ENCODE data around the gene S100A11. TPM values are rescaled to one million over a fixed set of nuclear protein-coding genes. Genes with fewer than 3 reads are reported as not detected.

Gene S100A11
- total RNA-seq, 4 donors from 2014 or later = 394 to 516 (median 448) TPM

- WGBS, 2 donors = 79 to 88% methylated on average over 3 of the region's 3 CpGs
- H3K4me3 ChIP-seq (ENCODE audit: low read depth, poor library complexity, severe bottlenecking) = no peak overlapping the region
- intact Hi-C loops (cut with DNase I; ENCODE audit: low total_unique reads) = no loop called here
- no peak for TF ChIP-seq POLR2A (IDR thresholded peaks at IDR 0.05)
- TF ChIP-seq CTCF (IDR thresholded peaks at IDR 0.05) = no peak
- DNase-seq (ENCODE audit: low spot score in 2 of 2) = no peak
Measured at GRCh38 chr1:152071123-152071522, 34.3 kb upstream of the S100A11 start.

GRCh38 chr1:152067929-152068328 is 31.1 kb upstream of the S100A11 start:
- DNase-seq (ENCODE audit: low spot score in 2 of 2) = no peak
- intact Hi-C loops (cut with DNase I; ENCODE audit: low total_unique reads) = loop anchor here (10.0 kb wide), 1 partner anchor 67 kb away; no protein-coding TSS in a partner anchor
- WGBS, 2 donors = 71 to 83% methylated on average over 1 of the region's 1 CpG
- TF ChIP-seq CTCF (IDR thresholded peaks at IDR 0.05) = no peak
- no peak for TF ChIP-seq POLR2A (IDR thresholded peaks at IDR 0.05)
- no peak overlapping the region for H3K4me3 ChIP-seq (ENCODE audit: low read depth, poor library complexity, severe bottlenecking)

GRCh38 chr1:152067150-152067549 is 30.3 kb upstream of the S100A11 start:
- intact Hi-C loops (cut with DNase I; ENCODE audit: low total_unique reads) = loop anchor here (10.0 kb wide), 1 partner anchor 68 kb away; no protein-coding TSS in a partner anchor
- no peak for TF ChIP-seq POLR2A (IDR thresholded peaks at IDR 0.05)
- TF ChIP-seq CTCF (IDR thresholded peaks at IDR 0.05) = no peak
- no peak for DNase-seq (ENCODE audit: low spot score in 2 of 2)
- no peak overlapping the region for H3K4me3 ChIP-seq (ENCODE audit: low read depth, poor library complexity, severe bottlenecking)

GRCh38 chr1:152061952-152062351 is 25.1 kb upstream of the S100A11 start:
- intact Hi-C loops (cut with DNase I; ENCODE audit: low total_unique reads) = loop anchor here (10.0 kb wide), 1 partner anchor 73 kb away; no protein-coding TSS in a partner anchor
- H3K4me3 ChIP-seq (ENCODE audit: low read depth, poor library complexity, severe bottlenecking) = no peak overlapping the region
- no peak for TF ChIP-seq CTCF (IDR thresholded peaks at IDR 0.05)
- no peak for TF ChIP-seq POLR2A (IDR thresholded peaks at IDR 0.05)
- DNase-seq (ENCODE audit: low spot score in 2 of 2) = no peak

- intact Hi-C loops (cut with DNase I; ENCODE audit: low total_unique reads) = loop anchor here (5.0 kb wide), 1 partner anchor 409 kb away; no protein-coding TSS in a partner anchor
- H3K4me3 ChIP-seq (ENCODE audit: low read depth, poor library complexity, severe bottlenecking) = no peak overlapping the region
- no peak for DNase-seq (ENCODE audit: low spot score in 2 of 2)
- TF ChIP-seq POLR2A (IDR thresholded peaks at IDR 0.05) (no peak), CTCF (IDR thresholded peaks at IDR 0.05) (no peak)
- 80 to 82% methylated on average over 13 of the region's 13 CpGs for WGBS, 2 donors
Measured at GRCh38 chr1:152053375-152053774, 16.6 kb upstream of the S100A11 start.

GRCh38 chr1:152052606-152053005 is 15.8 kb upstream of the S100A11 start:
- intact Hi-C loops (cut with DNase I; ENCODE audit: low total_unique reads) = loop anchor here (5.0 kb wide), 1 partner anchor 410 kb away; no protein-coding TSS in a partner anchor

More at GRCh38 chr1:152052606-152053005, 15.8 kb upstream of the S100A11 start:
- DNase-seq (ENCODE audit: low spot score in 2 of 2) = peak; percentile 89 to 97
- TF ChIP-seq CTCF (IDR thresholded peaks at IDR 0.05) = peak in 1 of 3 donors; percentile 86
- TF ChIP-seq POLR2A (IDR thresholded peaks at IDR 0.05) = no peak
- 28 to 29% methylated on average over 11 of the region's 11 CpGs for WGBS, 2 donors
- no peak overlapping the region for H3K4me3 ChIP-seq (ENCODE audit: low read depth, poor library complexity, severe bottlenecking)

Measured in lower leg skin (tissue), 4 donors.